Osteocyte (in vitro differentiated cells): ENCODE data around the gene RIPOR3. TPM values are rescaled to one million over a fixed set of nuclear protein-coding genes. Genes with fewer than 3 reads are reported as not detected.
"Not testable (repeated sequence)": the region's sequence is repeated elsewhere in the genome, so short reads cannot be mapped to it uniquely, and the experiment has no call there.

ENCODE experiments used
- DNase-seq: peaks from one replicate; pipeline ENCODE4 v3.0.0; 2021; ENCODE audit warnings: mixed read lengths; ENCODE audit not compliant: unreplicated experiment; ENCODE audit errors: extremely low spot score
- H3K27ac Mint-ChIP-seq: one replicate; pipeline ENCODE4 v1.8.0; 2021; ENCODE audit warnings: mild to moderate bottlenecking, mixed read lengths; ENCODE audit not compliant: unreplicated experiment
- H3K27me3 Mint-ChIP-seq: one replicate; pipeline ENCODE4 v1.8.0; 2021; ENCODE audit warnings: mixed read lengths; ENCODE audit not compliant: unreplicated experiment
- H3K36me3 Mint-ChIP-seq: one replicate; pipeline ENCODE4 v1.8.0; 2021; ENCODE audit warnings: mixed read lengths; ENCODE audit not compliant: unreplicated experiment
- H3K4me1 Mint-ChIP-seq: one replicate; pipeline ENCODE4 v1.8.0; 2021; ENCODE audit warnings: mixed read lengths; ENCODE audit not compliant: unreplicated experiment
- H3K4me3 Mint-ChIP-seq: one replicate; pipeline ENCODE4 v1.8.0; 2021; ENCODE audit warnings: mild to moderate bottlenecking, moderate library complexity, mixed read lengths; ENCODE audit not compliant: unreplicated experiment
- H3K9me3 Mint-ChIP-seq: one replicate; pipeline ENCODE4 v1.8.0; 2021; ENCODE audit warnings: mixed read lengths; ENCODE audit not compliant: unreplicated experiment
- total RNA-seq: library from RNA; stranded (reverse); gene quantifications from 2 replicates; pipeline ENCODE4 v1.2.1, GENCODE V29; 2021
- TF ChIP-seq, protein P1 (sequence below): fragments of 200-600 bp; sonication (generic); IDR thresholded peaks from 2 replicates; pipeline ENCODE4 v1.5.0; 2021; ENCODE audit warnings: antibody characterized with exemption, mild to moderate bottlenecking, moderate library complexity

RIPOR3 gene
- total RNA-seq, 1 donor from 2014 or later: 0.11 TPM

DNA sequence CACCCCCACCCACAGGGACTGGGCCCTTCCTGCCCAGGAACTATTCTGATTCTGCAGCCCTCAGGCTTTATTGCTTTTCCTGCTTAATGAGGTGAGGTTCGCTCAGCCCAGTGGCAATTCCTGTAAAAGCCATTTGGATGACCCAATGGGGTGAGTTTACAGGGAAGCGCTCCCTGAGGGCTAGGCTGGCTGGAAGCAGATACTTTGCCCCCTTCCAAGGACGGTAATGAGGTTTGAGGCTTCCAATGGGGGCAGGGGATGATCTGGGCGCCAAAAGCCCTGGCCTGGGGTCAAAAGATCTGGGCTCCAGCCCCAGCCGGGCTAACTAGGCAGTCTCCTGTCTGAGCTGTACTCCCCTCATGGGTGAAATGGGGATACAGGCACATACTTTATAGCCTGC is 41.8 kb downstream of the RIPOR3 start:
- Mint-ChIP-seq H3K27me3 (no peaks in the 10 kb centered on the region), H3K4me3 (no peak overlapping the region), H3K4me1 (peaks cover 14% of the 10 kb centered on the region), H3K9me3 (no peaks in the 10 kb centered on the region), H3K36me3 (no peaks in the 10 kb centered on the region), H3K27ac (no peak overlapping the region)
- TF ChIP-seq, protein P1, sequence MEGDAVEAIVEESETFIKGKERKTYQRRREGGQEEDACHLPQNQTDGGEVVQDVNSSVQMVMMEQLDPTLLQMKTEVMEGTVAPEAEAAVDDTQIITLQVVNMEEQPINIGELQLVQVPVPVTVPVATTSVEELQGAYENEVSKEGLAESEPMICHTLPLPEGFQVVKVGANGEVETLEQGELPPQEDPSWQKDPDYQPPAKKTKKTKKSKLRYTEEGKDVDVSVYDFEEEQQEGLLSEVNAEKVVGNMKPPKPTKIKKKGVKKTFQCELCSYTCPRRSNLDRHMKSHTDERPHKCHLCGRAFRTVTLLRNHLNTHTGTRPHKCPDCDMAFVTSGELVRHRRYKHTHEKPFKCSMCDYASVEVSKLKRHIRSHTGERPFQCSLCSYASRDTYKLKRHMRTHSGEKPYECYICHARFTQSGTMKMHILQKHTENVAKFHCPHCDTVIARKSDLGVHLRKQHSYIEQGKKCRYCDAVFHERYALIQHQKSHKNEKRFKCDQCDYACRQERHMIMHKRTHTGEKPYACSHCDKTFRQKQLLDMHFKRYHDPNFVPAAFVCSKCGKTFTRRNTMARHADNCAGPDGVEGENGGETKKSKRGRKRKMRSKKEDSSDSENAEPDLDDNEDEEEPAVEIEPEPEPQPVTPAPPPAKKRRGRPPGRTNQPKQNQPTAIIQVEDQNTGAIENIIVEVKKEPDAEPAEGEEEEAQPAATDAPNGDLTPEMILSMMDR: no peak
- no peak for DNase-seq

DNA sequence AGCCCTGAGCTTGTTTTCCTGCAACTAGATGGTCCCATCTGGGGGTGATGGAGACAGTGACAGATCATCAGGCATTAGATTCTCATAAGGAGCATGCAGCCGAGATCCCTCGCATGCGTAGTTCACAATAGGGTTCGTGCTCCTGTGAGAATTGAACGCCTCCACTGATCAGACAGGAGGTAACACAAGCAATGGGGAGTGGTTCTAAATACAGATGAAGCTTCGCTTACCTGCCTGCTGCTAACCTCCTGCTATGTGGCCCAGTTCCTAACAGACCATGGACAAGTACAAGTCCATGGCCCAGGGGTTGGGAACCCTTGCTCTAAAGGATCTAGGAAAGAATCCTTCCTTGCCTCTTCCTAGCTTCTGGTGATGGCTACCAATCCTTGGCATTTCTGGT is 42.7 kb downstream of the RIPOR3 start:
- no peaks in the 10 kb centered on the region for H3K9me3 Mint-ChIP-seq
- H3K4me1 Mint-ChIP-seq: peaks cover 14% of the 10 kb centered on the region
- H3K27ac Mint-ChIP-seq: no peak overlapping the region
- TF ChIP-seq, protein P1: no peak
- no peaks in the 10 kb centered on the region for H3K27me3 Mint-ChIP-seq
- DNase-seq: no peak
- H3K4me3 Mint-ChIP-seq: no peak overlapping the region
- no peaks in the 10 kb centered on the region for H3K36me3 Mint-ChIP-seq

DNA sequence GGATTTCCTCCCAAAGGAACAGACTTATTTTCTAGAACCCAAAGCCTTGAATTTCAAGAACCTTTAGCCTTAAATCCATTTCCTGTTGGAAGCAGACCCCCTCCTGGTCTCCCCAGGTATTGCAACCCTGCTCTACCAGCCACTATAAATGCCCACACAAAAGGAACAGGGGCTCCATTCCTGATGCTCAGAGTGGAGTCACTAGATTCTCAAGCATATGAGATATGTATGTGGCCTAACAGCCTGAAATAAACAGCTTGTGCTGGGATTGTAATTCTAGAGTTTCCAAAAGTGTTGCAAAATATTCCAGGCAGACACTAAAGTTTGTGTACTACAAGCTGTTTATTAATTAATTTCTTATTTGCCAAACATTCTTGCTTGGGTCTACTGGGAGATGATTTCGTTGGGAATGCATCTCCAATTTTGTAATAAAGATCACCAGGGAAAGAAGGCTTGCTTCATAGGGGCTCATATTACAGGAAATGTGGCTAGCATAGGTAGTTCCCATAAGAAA is 44.8 kb downstream of the RIPOR3 start:
- no peaks in the 10 kb centered on the region for H3K27me3 Mint-ChIP-seq
- no peak overlapping the region for H3K27ac Mint-ChIP-seq
- no peaks in the 10 kb centered on the region for H3K9me3 Mint-ChIP-seq
- no peaks in the 10 kb centered on the region for H3K36me3 Mint-ChIP-seq
- H3K4me3 Mint-ChIP-seq: no peak overlapping the region
- TF ChIP-seq, protein P1: peak; percentile 37
- no peak for DNase-seq
- peaks cover 24% of the 10 kb centered on the region for H3K4me1 Mint-ChIP-seq

DNA sequence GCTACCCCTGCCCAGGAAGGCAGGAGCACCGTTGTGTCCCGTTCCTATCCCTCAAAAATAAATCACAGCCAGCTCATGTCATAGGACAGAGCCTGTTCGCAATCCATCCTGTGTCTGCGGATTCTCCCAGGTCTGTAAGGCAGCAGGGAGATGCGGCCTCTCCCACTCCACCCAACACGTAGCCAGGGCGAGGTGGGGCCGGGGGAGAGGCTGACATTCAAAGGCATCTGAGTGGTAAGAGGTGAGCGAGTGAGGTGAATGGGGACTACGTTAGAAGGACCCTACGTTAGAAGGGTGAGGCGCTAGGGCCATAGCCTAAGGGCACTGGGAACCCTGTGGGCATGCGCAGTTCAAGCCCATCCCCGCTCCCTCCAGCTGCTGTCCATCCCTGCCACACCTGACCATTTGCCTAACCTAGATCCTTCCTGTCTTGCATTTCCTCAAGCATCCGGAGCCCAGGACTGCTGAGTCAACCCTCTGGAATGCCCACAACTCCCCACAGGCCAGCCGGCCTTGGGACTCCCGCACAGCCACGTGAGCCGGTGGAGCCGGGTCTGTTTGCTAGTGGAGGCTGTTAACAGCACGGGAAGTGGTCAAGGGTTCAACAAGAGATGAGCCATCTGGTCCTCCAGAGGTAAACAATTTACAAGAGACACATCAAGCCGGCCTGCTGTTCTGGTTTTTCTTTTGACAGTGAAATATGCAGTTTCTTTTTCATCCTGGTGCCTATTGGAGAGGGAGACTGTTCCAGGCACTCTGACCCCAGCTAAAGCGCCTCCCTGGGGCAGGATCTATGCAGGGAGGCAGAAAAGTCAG is 45.9 kb downstream of the RIPOR3 start:
- Mint-ChIP-seq H3K27ac (peak overlapping the region; percentile 83), H3K4me3 (peak overlapping the region; percentile 16), H3K9me3 (no peaks in the 10 kb centered on the region), H3K36me3 (no peaks in the 10 kb centered on the region), H3K27me3 (no peaks in the 10 kb centered on the region), H3K4me1 (peaks cover 24% of the 10 kb centered on the region)
- DNase-seq: peak; percentile 93
- TF ChIP-seq, protein P1: no peak

DNA sequence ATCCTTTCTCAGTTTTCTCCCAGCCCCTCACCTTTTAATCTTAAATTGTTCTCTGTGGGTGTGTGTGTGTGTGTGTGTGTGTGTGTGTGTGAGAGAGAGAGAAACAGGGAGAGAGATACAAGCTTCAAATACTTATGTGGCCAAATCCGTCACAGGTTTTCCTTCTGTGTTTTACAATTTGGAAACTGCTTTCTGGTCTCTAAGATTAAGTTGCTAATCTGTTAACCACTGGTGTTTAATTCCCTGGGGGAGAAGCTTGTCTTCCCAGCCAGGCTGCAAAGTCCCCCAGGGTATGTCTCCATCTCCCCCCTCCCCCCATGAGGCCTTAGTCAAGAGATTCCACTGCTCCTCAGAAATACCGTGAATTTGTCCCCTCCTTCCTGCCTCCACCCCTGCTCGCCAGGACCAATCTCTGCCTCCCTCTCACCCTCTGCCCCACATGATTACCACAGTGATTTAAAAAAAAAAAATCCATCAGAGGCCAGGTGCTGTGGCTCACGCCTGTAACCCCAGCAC is 49.0 kb downstream of the RIPOR3 start:
- no peak overlapping the region for H3K27ac Mint-ChIP-seq

DNA sequence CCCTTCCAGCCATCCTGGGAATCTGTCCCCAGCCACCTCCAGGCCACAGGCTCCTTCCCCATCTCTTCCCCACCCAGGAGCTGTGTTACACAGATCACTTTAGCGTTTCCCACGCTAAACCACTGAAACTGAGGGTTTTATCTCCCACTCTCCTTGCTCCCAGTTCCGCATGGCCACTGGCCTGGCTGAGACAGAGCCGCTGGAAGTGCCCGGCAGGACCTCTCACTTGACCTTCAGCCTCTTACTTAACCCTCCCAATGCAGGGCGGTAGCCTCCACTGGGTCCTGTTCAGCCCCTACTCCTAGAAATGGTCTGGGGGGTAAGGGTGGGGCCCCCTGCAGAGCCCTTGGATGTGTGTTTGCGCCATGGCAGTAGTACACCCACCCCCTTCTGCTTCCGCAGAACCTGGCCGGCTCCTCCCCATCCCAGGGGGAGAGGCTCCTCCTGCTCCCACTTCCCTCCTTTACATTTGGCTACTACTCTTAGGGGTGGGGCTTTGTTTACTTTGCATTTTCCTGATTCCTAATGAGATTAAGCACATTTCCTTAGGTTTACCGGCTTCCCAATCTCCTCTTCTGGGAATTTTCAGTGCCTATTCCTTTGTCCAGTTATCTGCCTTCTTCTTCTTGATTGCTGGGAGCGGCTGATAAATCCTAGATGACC is 49.6 kb downstream of the RIPOR3 start:
- H3K4me1 Mint-ChIP-seq: peaks cover 39% of the 10 kb centered on the region
- not testable (repeated sequence) for H3K9me3 Mint-ChIP-seq, H3K27ac Mint-ChIP-seq, H3K27me3 Mint-ChIP-seq, H3K36me3 Mint-ChIP-seq, H3K4me3 Mint-ChIP-seq, DNase-seq

More for the DNA sequence above, 49.0 kb downstream of the RIPOR3 start:
- TF ChIP-seq, protein P1: no peak
- no peak for DNase-seq
- no peaks in the 10 kb centered on the region for H3K9me3 Mint-ChIP-seq
- no peak overlapping the region for H3K4me3 Mint-ChIP-seq
- no peaks in the 10 kb centered on the region for H3K27me3 Mint-ChIP-seq
- peaks cover 33% of the 10 kb centered on the region for H3K4me1 Mint-ChIP-seq
- H3K36me3 Mint-ChIP-seq: no peaks in the 10 kb centered on the region

DNA sequence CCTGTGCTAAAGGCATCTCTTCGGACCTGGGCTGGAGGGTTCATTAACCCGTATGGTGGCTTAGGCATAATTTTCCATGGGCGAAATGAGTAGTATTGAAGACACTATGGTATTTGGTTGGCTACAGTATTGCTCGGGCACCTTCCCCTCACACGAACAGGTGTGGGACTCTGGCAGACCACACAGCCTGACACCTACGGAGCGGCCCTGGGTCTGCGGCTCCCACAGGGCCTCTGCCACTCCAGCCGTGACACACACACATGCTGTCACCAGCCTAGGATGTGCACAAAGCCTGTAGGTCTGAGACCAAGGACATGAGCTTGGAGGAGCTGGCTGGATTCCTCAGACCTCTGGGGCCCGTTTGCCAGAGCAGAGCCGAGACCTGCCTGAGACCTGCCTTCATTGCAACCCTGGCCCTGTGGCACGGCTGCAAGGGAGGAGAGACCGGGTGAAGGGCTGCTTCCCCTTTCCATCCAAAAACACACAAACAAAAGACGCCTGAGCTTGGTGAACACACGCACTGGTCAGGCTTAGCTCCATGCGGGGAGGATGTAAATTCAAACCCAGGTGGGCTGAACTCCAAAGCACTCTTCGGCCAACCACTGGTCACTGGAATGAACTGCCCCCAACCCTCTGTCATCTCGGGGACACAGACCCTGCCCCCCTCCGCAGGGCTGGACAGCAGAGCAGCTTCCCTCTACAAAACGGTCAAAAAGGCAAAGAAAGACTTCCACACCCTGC is 51.2 kb downstream of the RIPOR3 start:
- H3K36me3 Mint-ChIP-seq, H3K9me3 Mint-ChIP-seq, H3K27me3 Mint-ChIP-seq: not testable (repeated sequence)

More for the DNA sequence above, 51.2 kb downstream of the RIPOR3 start:
- not testable (repeated sequence) for H3K4me3 Mint-ChIP-seq, DNase-seq, H3K27ac Mint-ChIP-seq
- peaks cover 40% of the 10 kb centered on the region for H3K4me1 Mint-ChIP-seq
